Measurements from ENCODE around the gene LYSMD3.

Gene LYSMD3

DNA sequence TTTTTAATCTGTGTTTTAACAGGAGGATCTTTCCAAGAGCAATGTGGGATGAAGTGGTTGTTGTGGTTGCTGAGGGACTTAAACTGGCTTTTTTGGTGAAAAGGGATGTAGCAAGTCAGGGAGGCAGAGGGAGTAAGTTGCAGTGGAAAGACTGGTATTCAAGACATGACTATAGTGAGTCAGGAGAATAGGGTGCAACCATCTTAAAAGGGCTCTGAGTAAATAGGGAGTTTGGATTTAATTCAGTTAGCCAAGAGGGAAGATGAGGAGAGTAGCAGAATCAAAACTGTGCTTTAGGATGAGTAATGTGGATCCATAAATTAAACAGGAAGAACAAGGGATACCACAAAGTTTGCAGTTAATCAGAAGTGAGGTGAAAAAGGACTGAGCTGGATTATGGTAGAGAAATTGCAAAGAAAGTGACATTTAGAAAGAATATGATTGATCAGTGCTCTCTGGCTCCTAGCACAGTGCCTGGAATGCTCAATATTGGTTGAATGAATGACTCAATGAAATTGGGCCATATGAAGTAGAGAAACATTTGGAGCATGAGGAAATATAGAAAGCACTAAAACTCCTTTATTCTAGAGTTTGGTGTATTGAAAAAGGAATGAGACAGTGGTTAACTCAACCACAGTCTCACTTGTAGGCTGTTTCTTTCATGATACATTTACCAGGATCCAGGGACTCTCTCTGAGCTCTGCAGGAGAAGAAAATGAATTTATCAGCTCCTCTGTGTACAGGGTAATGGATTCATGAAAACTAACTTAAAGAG is 49.6 kb downstream of the LYSMD3 start:
- peak; percentile 26 for DNase-seq (ENCODE audit: low read depth)

DNA sequence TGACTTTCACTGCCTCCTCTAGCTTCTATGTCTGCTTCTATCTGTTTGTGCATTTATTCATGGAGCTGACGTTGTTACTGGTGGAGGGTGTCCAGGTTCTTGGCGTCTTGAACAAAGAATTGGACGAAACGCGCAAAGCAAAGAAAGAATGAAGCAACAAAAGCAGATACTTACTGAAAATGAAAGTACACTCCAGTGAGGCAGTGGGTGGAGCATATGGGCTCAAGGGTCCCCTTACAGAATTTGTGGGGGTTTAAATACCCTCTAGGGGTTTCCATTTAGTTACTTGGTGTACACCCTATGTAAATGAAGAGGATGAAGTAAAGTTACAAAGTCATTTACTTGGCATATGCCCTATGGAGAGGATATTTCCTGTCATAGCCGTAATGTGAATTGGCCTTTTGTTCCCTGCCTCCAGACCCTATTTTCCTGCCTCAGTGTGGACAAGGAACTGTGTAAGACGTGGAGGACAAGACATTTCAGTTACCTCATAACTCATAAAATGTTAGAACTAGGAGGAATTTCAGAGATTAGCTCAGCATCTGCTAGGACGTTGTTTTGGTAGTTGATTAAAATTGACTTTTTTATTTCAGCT is 51.7 kb downstream of the LYSMD3 start:
- no peak for DNase-seq (ENCODE audit: low read depth)

DNA sequence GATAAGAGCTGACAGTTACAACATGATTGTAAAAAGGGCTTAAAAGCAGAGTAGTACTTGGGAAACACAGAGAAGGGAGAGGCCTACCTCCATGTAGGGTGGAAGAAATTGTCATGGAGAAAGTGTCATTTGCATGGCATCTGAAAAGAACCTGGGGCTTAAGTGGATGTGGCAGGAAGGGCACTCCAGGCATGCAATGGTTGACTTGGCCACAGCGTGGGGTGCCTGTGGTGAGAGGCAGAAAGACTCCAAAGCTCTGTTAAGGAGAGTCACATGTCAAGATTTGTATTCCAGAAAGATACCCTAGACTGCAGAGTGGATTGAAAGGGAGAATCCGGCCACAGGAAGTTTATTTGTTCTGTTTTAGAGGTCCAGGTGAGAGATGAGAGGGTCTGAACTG is 52.3 kb downstream of the LYSMD3 start:
- no peak for DNase-seq (ENCODE audit: low read depth)

DNA sequence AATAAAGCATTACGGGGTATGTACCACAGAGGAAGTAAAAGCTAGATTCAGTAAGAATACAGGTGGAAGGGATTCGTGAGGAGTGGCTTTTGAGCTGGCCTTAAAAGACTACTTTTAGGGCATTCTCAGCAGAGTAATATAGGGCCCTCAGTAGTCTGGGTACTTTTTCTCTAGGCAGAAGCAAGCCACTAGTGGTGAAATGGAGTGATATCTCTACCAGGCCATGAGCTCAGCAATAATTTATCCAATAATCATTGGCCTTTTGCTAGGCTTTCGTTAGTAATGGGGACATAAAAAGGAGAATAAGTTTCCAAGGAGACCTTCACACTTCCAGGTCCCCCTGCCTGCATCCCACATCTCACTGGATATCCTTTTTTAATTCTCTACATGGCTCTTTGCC is 53.0 kb downstream of the LYSMD3 start:
- DNase-seq (ENCODE audit: low read depth): no peak

DNA sequence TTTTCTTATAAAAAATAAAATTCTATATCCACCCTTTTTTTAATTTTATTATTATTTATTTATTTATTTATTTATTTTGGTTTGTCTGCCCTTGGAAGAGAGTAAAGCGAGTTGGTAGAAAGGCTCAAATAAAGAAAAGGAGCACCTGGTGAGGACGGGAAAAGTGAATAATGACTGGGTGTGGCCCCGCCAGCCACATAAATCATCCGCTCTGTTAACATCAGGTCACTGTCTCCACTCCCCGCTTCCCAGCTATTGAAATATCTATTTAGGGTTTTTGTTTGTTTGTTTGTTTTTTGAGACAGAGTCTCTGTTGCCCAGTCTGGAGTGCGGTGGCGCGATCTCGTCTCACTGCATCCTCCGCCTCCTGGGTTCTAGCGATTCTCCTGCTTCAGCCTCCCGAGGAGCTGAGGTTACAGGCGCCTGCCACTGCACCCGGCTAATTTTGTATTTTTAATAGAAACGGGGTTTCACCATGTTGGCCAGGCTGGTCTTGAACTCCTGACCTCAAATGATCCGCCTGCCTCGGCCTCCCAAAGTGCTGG is 53.9 kb downstream of the LYSMD3 start:
- DNase-seq (ENCODE audit: low read depth): no peak

DNA sequence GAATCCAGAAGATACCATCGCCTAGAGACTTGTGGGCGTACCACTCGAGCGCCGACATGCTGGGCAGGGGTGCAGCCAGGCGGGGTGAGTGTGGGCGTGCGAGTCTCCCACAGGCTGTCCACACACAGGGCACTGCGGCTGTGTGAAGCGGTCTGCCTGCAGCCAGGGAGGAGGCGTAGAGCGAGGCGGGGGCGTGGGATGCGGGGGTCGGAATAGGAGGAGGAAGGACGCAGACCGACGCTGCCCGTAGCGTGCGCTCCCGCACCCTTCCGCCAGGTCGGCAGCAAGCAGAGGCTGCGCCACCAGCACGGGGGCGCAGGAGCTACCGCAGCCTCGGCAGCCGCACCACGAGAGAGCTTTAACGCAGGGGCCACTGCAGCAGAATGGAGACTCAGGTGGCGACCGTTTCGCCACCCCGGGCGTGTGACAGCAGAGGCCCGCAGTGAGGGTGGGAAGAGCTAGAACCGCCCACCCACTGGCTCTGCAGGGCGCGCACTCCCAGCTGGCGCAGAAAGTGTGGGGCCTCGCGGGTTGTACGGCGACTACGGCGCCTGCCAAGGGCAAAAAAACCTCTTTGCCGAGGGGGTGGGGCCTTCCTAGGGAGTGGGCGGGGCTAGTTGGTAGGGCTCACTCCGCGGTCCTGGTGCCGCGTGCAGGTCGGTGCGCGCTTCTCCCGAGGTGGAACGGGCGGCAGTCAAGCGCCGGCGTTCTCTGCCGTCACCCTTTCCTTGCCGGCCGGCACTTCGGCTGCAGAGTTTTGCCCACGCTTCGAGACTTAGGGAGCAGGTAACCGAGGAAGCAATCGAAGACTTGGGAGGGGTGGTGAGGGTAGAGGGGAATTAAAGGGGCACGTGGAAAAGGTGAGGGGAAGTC is 54.9 kb downstream of the LYSMD3 start, which contains the start of the genes MBLAC2 and POLR3G:
MBLAC2 (minus strand) TSS at position 537 of the 873 bp plus-strand sequence; CDS start at position 58, 479 bp downstream.
POLR3G (plus strand) TSS at position 630 of the 873 bp plus-strand sequence. CDS start 10,704 bp downstream, outside the sequence.
- peak; percentile 42 for DNase-seq (ENCODE audit: low read depth)

DNA sequence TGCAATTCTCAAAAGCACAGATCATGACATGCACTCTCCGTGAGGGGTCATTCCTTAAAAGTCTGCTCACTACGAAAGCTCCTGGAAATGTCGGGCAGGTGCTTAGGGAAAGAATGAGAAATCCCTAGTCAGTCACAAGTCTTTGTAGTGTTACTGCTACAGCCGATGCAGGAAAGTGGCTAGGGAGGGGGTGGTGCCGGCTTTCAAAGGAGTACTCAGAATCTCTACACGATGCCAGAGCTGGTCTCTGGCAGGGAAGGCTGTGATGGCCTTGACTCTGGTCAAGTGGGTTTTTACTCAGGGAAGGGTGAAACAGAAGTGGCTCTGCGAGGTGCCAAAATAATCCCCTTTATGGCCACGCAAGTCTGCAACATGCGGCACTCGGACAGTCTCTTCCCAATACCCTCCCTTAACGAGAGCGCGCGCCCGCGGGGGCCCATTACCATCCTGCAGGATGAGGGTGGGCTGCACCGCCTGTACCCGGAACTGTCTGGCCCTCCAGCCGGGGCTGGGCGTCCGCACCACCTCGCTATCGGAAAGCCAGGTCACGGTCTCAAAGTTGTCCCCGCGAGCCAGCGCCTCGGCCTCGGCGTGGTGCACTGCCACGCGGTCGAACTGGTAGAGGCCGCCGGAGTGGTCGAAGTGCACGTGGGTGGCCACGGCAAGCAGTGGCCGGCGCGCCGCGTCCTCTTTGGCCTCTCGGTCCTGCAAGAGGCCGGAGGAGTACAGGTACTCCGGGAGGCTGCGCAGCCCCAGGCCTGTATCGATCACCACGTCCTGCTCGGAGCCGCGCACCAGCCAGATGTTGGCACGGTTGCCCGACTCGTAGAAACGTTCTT is 55.8 kb downstream of the LYSMD3 start:
- DNase-seq (ENCODE audit: low read depth): no peak

DNA sequence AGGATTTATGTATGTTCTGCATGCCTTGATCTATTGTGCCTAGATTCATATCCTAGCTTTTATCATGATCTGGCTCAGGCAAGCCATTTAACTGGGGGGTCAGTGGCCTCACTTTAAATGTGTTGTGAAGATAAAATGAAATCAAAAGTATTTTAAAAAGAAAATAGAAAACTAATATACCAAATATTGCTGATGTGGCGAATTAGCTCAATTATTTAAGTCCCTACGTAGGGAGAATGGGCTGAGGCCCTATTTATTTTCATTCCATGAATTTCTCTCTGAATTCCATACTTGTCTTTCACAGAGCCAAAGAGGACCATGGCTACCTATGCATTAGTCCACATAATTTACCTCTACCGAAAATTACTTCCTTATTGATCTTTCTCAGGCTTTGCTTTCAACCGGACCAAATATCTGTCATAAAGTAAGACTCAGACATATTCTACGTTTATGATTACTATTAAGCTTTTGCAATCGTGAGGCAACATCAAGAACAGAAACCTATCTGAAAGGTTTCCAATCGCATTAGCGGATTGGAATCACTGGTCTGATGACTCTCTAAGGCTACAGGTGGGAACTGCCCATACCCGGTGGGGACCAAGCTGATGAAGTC is 56.5 kb downstream of the LYSMD3 start:
- DNase-seq (ENCODE audit: low read depth): no peak
